Measurements from ENCODE around the gene ETV3L. TPM values are rescaled to one million over a fixed set of nuclear protein-coding genes. Genes with fewer than 3 reads are reported as not detected.
A peak's percentile ranks its signal among the peaks of the same experiment; 100 is the strongest.
"Not testable (repeated sequence)": the region's sequence is repeated elsewhere in the genome, so short reads cannot be mapped to it uniquely, and the experiment has no call there.

Gene ETV3L
- total RNA-seq, 1 experiment from 2014 or later = not detected

DNA sequence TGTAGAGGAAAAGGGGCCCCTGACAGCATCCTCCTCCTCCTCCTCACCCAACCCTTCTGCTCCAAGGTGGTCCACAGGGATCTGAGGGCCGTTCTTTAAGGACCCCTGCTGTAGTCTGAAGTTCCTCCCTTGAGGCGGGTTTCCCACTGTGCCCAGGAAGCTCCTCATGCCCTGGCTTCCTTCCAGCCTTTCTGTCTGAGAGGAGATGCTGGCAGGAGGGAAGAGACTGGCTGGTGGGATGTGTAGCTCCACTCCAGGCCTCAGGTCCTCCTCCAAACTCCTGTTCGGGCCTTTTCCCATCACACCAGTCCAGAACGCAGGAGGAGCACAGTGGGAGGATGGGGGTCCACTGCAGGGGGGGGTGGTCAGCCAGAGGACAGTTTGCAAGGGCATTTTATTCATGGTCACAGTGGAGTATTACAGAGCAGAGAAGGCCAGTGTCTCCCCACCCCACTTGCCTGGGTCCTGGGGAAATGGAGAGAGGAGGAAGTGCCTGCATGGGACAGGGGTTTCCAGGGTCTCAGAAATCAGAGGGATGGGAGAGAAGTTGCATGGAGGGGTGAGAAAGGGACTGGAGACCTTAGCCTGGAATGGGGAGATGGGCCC lies 7.8 kb downstream of the ETV3L start:
- no peak for DNase-seq (ENCODE audit: low read depth, low spot score)
- in situ Hi-C loops (cut with HindIII; ENCODE audit: low pct_unique_long_range_greater_than_20kb, low sequenced_read_pairs) = no loop called here

DNA sequence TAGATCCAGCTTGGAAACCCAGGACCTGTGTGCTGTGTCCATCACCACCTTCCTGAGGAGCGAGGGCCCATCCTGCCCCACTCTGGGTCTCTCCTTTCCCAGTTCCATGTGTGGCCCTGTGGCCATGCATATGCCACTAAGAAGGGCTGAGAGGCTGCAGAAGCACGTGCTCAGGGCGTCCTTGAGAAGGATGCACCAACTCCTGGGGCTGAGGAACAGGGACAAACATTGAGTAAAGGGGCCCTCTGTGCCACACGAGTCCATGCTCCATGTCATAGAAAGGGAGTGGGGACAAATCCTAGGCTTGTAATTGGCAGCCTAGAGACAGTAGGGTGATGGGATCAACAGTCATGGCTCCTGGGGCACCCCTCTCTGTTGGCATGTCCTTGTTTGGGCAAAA lies 8.4 kb downstream of the ETV3L start:
- in situ Hi-C loops (cut with HindIII; ENCODE audit: low pct_unique_long_range_greater_than_20kb, low sequenced_read_pairs) = no loop called here
- no peak for DNase-seq (ENCODE audit: low read depth, low spot score)

DNA sequence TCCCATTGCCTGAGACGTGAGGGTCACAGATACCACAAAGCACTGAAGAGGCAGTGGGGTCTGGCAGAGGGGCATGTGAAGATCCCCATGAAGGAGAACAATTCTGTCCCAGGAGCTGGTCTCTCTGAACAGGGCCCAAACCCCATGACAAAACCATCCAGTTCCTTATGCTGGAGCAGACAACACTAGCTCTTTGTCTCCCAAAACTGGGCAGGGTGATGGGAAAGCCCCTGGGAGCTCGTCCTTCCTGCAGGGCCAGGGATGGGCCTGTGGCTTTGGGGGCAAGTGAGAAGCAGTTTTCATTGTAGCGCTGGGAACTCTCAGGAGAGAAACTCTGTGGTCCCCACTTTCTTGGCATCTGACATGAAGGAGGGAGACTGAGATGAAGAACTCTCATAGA lies 8.8 kb downstream of the ETV3L start:
- in situ Hi-C loops (cut with HindIII; ENCODE audit: low pct_unique_long_range_greater_than_20kb, low sequenced_read_pairs) = no loop called here

GRCh38 chr1:157090196-157090647 lies 9.4 kb downstream of the ETV3L start:
- DNase-seq (ENCODE audit: low read depth, low spot score) = peak; percentile 90
- in situ Hi-C loops (cut with HindIII; ENCODE audit: low pct_unique_long_range_greater_than_20kb, low sequenced_read_pairs) = no loop called here

More for the DNA sequence above, 8.8 kb downstream of the ETV3L start:
- DNase-seq (ENCODE audit: low read depth, low spot score) = peak; percentile 91

- in situ Hi-C loops (cut with HindIII; ENCODE audit: low pct_unique_long_range_greater_than_20kb, low sequenced_read_pairs) = no loop called here
- DNase-seq (ENCODE audit: low read depth, low spot score) = no peak
These were observed 9.8 kb downstream of the ETV3L start for GRCh38 chr1:157089789-157090188.

- in situ Hi-C loops (cut with HindIII; ENCODE audit: low pct_unique_long_range_greater_than_20kb, low sequenced_read_pairs) = no loop called here
- no peak for DNase-seq (ENCODE audit: low read depth, low spot score)
These were observed 11.0 kb downstream of the ETV3L start for GRCh38 chr1:157088607-157089006.

DNA sequence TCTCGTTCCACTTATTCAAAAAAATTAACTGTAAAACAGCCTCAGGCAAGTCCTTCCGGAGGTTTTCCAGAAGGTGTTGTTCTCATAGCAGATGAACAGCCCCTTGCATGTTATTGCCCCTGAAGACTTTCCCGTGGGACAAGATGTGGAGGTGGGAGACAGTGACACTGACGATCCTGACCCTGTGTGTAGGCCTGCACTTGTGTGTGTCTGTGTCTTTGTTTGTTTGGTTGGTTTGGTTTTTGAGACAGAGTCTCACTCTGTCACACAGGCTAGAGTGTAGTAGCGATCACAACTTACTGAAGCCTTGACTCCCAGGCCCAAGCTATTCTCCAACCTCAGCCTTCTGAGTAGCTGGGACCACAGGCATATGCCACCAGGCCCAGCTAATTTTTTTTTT lies 12.6 kb downstream of the ETV3L start:
- no peak for DNase-seq (ENCODE audit: low read depth, low spot score)
- in situ Hi-C loops (cut with HindIII; ENCODE audit: low pct_unique_long_range_greater_than_20kb, low sequenced_read_pairs) = no loop called here

DNA sequence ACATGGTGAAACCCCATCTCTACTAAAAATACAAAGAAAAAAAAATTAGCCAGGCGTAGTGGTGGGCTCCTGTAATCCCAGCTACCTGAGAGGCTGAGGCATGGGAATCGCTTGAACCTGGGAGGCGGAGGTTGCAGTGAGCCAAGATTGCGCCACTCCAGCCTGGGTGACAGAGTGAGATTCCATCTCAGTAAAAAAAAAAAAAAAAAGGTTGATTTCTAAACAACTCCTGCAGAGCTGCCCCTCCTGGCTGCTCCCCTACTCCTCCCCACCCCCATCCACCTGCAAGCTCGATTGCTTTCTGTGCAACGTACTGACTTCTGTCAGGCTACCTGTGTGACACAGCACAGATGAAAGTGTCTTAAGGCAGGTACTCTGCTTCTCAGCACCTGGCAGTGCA lies 13.3 kb downstream of the ETV3L start:
- DNase-seq (ENCODE audit: low read depth, low spot score) = no peak
- in situ Hi-C loops (cut with HindIII; ENCODE audit: low pct_unique_long_range_greater_than_20kb, low sequenced_read_pairs) = no loop called here

DNA sequence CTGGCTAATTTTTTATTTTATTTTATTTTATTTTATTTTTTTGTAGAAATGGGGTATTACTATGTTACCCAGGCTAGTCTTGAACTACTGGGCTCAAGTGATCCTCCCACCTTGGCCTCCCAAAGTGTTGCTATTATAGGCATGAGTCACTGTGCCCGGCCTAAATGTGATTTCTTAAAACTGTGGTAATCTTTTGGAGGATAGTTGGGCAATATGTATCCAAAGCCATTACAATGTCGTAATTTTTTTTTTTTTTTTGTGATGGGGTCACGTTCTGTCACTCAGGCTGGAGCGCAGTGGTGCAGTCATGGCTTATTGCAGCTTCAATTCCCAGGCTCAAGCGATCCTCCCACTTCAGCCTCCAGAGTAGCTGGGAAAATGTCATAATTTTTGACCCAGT lies 14.2 kb downstream of the ETV3L start:
- in situ Hi-C loops (cut with HindIII; ENCODE audit: low pct_unique_long_range_greater_than_20kb, low sequenced_read_pairs) = no loop called here
- no peak for DNase-seq (ENCODE audit: low read depth, low spot score)

- DNase-seq (ENCODE audit: low read depth, low spot score) = no peak
- in situ Hi-C loops (cut with HindIII; ENCODE audit: low pct_unique_long_range_greater_than_20kb, low sequenced_read_pairs) = no loop called here
These were observed 14.9 kb downstream of the ETV3L start for GRCh38 chr1:157084720-157085119.

- in situ Hi-C loops (cut with HindIII; ENCODE audit: low pct_unique_long_range_greater_than_20kb, low sequenced_read_pairs) = no loop called here
- no peak for DNase-seq (ENCODE audit: low read depth, low spot score)
These were observed 17.9 kb downstream of the ETV3L start for GRCh38 chr1:157081707-157082106.

GRCh38 chr1:157080714-157081113 lies 18.9 kb downstream of the ETV3L start:
- in situ Hi-C loops (cut with HindIII; ENCODE audit: low pct_unique_long_range_greater_than_20kb, low sequenced_read_pairs) = no loop called here
- no peak for DNase-seq (ENCODE audit: low read depth, low spot score)

DNA sequence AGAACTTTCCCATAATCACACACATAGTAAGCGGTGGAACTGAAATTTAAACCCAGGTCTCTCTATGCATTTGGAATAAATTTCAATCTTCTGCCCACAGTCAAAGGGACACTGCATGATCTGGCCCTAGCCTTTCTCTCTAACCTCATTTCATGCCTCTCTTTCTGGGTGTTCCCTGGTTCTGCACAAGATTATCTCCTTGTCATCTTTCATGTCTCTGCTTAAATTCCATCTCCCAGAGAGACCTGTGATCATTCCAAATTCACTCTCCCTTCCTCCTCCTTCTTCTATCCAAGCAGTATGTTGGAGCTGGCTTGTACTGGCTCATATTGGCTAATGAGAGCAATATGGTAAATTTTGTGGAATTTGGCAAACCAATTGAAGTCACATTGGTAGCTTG lies 22.2 kb downstream of the ETV3L start:
- in situ Hi-C loops (cut with HindIII; ENCODE audit: low pct_unique_long_range_greater_than_20kb, low sequenced_read_pairs) = no loop called here
- no peak for DNase-seq (ENCODE audit: low read depth, low spot score)

DNA sequence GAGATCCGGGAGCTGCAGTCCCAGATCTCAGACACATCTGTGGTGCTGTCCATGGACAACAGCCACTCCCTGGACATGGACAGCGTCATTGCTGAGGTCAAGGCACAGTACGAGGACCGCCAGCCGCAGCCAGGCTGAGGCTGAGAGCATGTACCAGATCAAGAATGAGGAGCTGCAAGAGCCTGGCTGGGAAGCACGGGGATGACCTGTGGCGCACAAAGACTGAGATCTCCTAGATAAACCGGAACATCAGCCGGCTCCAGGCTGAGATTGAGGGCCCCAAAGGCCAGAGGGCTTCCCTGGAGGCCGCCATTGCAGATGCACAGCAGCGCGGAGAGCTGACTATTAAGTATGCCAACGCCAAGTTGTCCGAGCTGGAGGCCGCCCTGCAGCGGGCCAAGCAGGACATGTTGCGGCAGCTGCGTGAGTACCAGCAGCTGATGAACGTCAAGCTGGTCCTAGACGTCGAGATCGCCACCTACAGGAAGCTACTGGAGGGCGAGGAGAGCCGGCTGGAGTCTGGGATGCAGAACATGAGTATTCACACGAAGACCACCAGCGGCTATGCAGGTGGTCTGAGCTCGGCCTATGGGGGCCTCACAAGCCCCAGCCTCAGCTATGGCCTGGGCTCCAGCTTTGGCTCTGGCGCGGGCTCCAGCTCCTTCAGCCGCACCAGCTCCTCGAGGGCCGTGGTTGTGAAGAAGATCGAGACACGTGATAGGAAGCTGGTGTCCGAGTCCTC lies 25.5 kb downstream of the ETV3L start:
- in situ Hi-C loops (cut with HindIII; ENCODE audit: low pct_unique_long_range_greater_than_20kb, low sequenced_read_pairs) = no loop called here
- DNase-seq (ENCODE audit: low read depth, low spot score) = peak; percentile 85

DNA sequence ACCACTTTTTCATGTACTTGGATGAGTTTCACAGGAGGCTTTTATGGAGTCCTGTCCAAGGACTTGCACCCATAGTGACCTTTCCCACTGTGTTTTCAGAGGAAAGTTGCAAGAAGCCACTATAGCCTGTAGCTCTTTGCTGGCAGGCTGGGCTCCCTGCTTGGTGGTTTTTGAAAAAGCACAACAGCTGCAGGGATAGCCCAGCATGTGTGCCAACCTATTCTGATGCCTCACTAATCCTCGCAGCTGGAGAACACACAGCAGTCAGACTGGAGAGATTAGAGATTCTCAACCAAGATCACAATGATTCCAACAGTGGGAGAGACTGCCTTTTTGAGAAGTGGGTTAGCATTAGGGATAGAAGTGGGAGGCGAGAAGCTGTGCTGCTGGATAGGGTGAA lies 30.0 kb downstream of the ETV3L start:
- in situ Hi-C loops (cut with HindIII; ENCODE audit: low pct_unique_long_range_greater_than_20kb, low sequenced_read_pairs) = no loop called here
- no peak for DNase-seq (ENCODE audit: low read depth, low spot score)

GRCh38 chr1:157059241-157059640 lies 40.4 kb downstream of the ETV3L start:
- in situ Hi-C loops (cut with HindIII; ENCODE audit: low pct_unique_long_range_greater_than_20kb, low sequenced_read_pairs); DNase-seq (ENCODE audit: low read depth, low spot score): not testable (repeated sequence)

- in situ Hi-C loops (cut with HindIII; ENCODE audit: low pct_unique_long_range_greater_than_20kb, low sequenced_read_pairs) = no loop called here
- DNase-seq (ENCODE audit: low read depth, low spot score) = no peak
These were observed 43.3 kb downstream of the ETV3L start for GRCh38 chr1:157056269-157056668.

DNA sequence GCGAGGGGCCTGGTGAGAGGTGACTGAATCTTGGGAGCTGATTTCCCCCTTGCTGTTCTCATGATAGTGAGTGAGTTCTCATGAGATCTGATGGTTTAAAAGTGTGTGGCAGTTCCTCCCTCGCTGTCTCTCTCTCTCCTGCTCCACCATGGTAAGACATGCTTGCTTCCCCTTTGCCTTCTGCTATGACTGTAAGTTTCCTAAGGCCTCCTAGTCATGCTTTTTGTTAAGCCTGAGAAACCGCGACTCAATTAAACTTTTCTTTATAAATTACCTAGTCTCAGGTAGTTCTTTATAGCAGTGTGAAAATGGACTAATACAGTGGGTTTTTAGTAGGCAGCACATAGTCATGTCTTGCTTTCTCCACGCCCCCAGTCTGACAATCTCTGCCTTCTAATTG lies 43.9 kb downstream of the ETV3L start:
- DNase-seq (ENCODE audit: low read depth, low spot score); in situ Hi-C loops (cut with HindIII; ENCODE audit: low pct_unique_long_range_greater_than_20kb, low sequenced_read_pairs): not testable (repeated sequence)

DNA sequence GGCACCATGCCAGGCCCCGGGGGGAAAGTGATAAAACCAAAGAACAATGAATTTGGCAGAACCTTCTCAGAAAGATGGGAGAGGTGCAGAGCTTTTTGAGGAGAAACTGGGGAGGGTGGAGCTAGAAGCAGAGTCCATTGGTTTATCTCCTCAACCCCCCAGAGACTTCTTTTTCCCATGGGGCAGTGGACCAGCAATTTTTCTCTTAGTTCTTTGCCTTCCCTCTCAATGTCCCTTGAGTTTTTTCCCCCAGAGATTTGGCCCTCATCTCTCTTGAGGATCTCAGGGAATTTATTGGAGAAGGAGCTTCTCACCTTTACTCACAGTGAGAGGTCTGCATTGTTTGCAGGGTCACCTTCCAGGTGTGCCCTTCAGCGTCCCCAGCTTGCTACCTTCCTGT lies 48.8 kb downstream of the ETV3L start:
- DNase-seq (ENCODE audit: low read depth, low spot score) = no peak
- in situ Hi-C loops (cut with HindIII; ENCODE audit: low pct_unique_long_range_greater_than_20kb, low sequenced_read_pairs) = no loop called here
